DMS153 (cell line): ENCODE measurements around the gene SMAP1.

Experiments
- DNase-seq: peaks from one replicate; lab custom pipeline; 2025; lab: John Stamatoyannopoulos, UW

The SMAP1 gene

GRCh38 chr6:70900047-70900446 lies 232.4 kb downstream of the SMAP1 start:
- DNase-seq = no peak

- DNase-seq = no peak
These were observed 233.6 kb downstream of the SMAP1 start for GRCh38 chr6:70901324-70901723.

GRCh38 chr6:70903665-70904452 lies 236.2 kb downstream of the SMAP1 start:
- no peak for DNase-seq

- DNase-seq = no peak
These were observed 238.1 kb downstream of the SMAP1 start for GRCh38 chr6:70905742-70906141.
